Caki2 (cell line): ENCODE data around the gene DCDC2B. TPM values are rescaled to one million over a fixed set of nuclear protein-coding genes. Genes with fewer than 3 reads are reported as not detected.
"Not testable (repeated sequence)": the region's sequence is repeated elsewhere in the genome, so short reads cannot be mapped to it uniquely, and the experiment has no call there.

Source experiments
- DNase-seq: peaks from one replicate; pipeline ENCODE4 v3.0.0-alpha.2; 2015; ENCODE audit warnings: low read depth
- in situ Hi-C: cut with HindIII; loops from 2 replicates; pipeline ENCODE4 v1.10.0; 2016; ENCODE audit warnings: low sequenced_read_pairs, low pct_unique_long_range_greater_than_20kb, mixed read lengths
- total RNA-seq: library from RNA; depleted of rRNA; stranded (reverse); fragments of >200 nt; shearing (Covaris generic); gene quantifications from 2 replicates; pipeline ENCODE4 v1.2.3, GENCODE V29; 2014; ENCODE audit warnings: low replicate concordance; rRNA removed

DCDC2B gene
- total RNA-seq, 1 experiment from 2014 or later: not detected

DNA sequence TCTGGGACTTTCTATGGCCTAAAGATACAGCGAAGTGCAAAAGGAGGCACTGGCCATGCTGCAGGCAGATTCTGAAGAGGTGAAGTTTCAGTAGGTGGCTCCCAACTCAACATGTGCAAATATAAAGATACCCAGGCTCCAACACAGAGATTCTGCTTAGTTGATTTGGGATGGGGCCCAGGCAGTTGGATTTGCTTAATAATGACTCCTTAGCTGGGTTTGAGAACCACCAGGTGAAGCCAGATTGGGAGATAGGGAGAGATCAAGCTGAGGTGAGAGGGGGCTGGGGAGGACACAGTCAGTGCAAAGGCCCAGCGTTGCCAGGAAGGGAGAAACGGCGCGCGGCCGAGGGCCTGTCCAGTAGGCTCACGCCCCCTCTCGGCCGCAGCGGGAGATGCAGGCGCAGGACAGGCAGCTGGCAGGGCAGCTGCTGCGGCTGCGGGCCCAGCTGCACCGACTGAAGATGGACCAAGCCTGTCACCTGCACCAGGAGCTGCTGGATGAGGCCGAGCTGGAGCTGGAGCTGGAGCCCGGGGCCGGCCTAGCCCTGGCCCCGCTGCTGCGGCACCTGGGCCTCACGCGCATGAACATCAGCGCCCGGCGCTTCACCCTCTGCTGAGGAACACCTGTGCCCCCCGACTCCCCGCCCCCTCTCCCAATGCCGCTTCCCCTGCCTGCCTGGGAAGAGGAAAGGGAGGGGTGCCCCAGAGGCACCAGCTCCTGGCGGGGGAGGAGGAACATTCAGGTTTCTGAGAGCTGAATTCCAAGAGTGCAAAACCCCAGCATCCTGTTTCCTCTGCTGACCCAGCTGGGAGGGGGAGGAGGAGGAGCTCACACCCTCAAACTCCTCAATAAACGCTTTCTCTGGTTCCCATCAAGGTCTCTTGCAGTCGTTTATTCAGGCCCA is 39.3 kb downstream of the DCDC2B start:
- no peak for DNase-seq
- in situ Hi-C loops: no loop called here

DNA sequence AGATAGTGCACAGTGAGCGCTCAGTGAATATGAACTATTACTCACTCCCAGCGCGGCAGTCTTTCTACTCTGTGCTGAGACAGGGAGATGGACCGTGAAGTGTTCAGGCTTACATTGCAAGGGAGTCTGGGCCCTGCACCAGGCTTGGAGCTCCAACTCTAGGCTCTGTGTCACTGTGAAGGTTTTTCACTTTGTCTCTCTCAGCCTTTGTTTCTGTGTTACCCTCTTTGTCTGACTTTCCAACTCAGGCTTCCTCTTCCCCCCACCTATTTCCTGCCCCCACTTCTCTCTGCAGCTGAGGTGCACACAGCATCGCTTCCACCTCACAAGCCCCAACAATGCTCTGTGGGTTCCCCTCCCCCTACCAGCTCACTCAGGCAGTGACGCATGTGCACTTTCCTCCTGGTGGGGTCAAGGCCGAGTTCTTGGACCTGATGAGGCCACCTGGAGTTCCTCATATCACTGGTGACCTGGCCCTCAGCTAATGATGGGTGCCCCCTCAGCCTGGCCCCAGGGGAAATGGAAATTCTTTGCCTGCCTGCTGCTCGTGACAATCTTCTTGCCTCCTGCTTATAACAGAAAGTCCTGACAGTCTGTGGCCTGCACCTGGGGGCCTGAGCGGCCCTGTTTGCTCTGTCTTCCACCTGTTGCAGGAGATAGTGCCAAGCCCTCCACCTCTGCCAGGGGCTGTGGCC is 41.1 kb downstream of the DCDC2B start:
- peak; percentile 40 for DNase-seq
- in situ Hi-C loops: no loop called here

DNA sequence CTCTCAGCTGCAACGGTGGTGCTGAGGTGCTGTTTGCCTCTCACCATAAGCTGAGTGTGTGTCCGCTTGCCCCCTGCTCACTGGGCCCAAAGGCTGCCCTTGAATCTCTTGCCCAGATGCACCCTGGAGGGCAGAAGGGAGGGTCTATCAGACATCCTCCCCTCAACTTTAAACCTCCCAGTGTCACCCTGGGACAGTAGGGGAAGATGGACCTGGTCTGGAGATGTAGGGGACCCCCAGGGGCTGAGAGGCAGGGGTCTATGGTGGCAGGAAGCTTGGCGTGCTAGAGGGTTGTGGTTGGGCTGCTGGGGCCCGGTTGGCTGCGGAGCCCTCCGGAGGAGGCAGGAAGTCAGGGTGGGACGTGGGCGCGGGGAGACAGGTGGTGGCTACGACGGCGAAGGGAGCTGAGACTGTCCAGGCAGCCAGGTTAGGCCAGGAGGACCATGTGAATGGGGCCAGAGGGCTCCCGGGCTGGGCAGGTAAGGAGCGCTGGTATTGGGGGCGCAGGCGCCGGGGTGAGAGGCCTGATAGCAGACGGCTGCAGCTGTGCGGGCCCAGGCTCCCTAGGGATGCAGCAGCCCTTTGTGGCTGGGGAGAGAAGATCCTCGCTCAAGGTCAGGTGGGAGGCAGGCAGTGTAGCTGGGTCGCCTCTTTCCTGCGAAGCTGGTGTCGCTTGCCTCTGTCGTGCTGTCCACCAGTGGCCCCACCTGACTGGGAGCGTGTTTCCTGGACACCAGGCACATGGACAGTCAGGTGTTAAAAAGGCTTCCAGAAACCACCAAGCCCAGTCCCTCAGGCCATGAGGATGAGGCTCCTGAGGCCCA is 42.2 kb downstream of the DCDC2B start, which contains the start of gene LCK:
Gene LCK, plus strand, starts transcription at position 373 of the 824 bp plus-strand sequence. CDS start 23,065 bp downstream, outside the sequence.
- in situ Hi-C loops: no loop called here
- no peak for DNase-seq

DNA sequence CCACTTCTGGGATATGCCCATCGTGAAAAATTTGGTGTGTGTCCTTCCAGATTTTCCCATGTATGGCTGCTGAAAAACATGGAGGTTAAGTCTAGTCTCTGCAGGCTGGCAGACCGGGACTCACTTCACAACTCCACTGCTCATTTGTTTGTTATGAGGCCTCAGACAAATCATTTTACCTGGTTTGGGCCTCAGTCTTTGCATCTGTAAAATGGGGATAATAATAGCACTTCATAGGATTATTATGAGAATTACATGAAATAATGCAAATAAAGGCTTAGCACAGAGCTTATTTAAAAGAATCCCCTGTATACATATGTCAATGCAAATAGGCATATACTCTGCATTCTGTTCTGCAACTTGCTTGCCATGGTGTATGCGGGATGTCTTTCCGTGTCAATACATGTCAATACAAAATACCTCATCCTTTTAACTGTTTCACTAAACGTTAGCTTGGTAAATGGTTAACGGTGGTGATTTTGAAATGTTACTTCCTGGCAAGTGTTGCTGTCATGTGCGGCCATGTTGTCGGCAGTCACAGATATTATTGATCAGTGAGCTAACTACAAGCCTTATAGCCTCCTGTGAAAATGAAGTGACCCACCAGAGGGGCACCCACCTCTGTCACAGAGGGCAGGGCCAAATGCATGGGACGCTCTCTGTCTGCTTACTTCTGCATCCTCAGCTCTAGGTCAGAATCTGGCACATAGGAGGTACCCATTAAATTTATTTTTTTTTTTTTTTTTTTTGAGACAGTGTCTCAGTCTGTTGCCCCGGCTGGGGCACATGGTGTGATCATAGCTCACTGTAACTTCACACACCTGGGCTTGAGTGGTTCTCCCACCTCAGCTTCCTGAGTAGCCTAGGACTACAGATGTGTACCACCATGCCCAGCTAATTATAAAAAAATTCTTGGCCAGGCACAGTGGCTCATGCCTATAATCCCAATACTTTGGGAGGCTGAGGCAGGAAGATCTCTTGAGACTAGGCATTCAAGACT is 46.5 kb downstream of the DCDC2B start:
- no peak for DNase-seq
- in situ Hi-C loops: no loop called here

DNA sequence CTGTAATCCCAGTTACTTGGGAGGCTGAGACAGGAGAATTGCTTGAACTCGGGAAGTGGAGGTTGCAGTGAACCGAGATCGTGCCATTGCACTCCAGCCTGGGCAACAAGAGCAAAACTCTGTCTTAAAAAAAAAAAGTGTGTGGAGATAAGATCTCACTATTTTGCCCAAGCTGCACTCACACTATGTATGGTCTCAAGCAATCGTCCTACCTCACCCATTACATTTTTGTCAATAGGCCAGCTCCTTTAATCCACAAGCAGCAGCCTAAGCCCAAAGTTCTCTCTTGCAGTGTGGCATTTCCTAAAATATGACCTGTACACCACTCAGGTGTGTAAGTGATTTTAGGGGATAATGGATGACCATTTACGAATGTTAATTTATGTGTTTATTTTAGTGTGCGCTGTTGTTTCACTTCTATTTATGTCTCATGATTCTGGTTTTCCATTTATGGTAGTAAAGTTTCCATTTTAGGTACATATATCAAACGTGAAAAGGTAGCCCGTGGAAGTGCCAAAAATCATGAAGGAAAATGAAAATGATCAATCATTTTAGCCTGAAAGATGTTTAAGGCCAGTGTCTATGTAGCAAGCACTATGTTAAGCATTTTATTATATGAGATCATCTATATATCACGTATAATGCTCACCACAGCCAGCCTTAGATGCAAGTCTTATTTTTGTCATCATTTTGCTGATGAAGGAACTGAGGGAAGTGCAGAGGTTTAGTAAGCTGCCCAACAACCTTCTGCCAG is 47.8 kb downstream of the DCDC2B start:
- in situ Hi-C loops: no loop called here
- DNase-seq: no peak

DNA sequence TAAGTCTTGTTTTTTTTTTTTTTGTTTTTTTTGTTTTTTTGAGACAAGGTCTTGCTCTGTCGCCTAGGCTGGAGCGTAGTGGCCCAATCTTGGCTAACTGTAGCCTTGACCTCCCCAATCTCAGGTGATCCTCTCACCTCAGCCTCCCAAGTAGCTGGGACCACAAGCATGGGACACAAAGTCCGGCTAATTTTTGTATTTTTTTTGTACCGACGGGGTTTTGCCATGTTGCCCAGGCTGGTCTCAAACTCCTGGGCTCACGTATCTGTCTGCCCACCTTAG is 48.3 kb downstream of the DCDC2B start:
- in situ Hi-C loops: no loop called here
- no peak for DNase-seq

DNA sequence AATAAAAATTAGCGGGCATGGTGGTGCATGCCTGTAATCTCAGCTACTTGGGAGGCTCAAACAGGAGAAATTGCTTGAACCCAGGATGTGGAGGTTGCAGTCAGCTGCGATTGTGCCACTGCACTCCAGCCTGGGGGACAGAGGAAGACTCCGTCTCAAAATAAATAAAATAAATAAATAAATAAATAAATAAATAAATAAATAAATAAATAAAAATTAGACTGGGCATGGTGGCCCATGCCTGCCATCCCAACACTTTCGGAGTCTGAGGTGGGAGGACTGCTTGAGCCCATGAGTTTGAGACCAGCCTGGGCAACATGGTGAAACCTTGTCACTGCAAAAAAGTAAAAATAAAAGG is 54.3 kb downstream of the DCDC2B start:
- DNase-seq, in situ Hi-C loops: not testable (repeated sequence)

DNA sequence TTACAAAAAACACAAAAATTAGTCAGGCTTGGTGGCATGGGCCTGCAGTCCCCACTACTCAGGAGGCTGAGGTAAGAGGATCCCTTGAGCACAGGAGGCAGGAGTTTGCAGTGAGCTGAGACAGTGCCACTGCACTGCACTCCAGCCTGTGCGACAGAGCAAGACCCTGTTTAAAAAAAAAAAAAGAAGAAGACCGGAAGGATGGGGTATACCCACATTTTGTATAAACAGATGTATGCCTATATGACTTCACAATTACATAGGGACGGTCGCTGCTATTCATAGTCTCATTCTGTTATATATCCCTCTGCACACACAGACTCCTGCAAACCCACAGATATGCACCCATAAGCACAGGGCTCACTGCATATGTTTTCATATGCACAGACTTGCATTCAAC is 54.9 kb downstream of the DCDC2B start:
- in situ Hi-C loops: no loop called here
- DNase-seq: no peak

Other genes starting within 250 kb of the DCDC2B start
- gene KHDRBS1, start 195.2 kb upstream of the DCDC2B start, total RNA-seq: 112 and 135 TPM in 2 replicates
- 7.0 and 8.0 TPM in 2 replicates for gene TMEM39B, start 136.2 kb upstream of the DCDC2B start, total RNA-seq
- 24.9 and 26.6 TPM in 2 replicates for gene KPNA6, start 101.0 kb upstream of the DCDC2B start, total RNA-seq
- gene TXLNA, start 29.4 kb upstream of the DCDC2B start, total RNA-seq: 58.5 and 63.9 TPM in 2 replicates
- gene CCDC28B, start 8.5 kb upstream of the DCDC2B start, total RNA-seq: 9.3 and 16.4 TPM in 2 replicates
- 4.0 and 5.5 TPM in 2 replicates for gene IQCC, start 3.4 kb upstream of the DCDC2B start, total RNA-seq
- gene TMEM234, start 13.3 kb downstream of the DCDC2B start, total RNA-seq: 15.1 and 17.1 TPM in 2 replicates
- 441 and 448 TPM in 2 replicates for gene EIF3I, start 13.3 kb downstream of the DCDC2B start, total RNA-seq
- not detected in 2 replicates for gene FAM167B, start 38.1 kb downstream of the DCDC2B start, total RNA-seq
- gene LCK, start 42.2 kb downstream of the DCDC2B start, total RNA-seq: not detected in 2 replicates
- gene HDAC1, start 83.0 kb downstream of the DCDC2B start, total RNA-seq: 104 and 107 TPM in 2 replicates
- gene MARCKSL1, start 127.1 kb downstream of the DCDC2B start, total RNA-seq: 7.1 and 12.0 TPM in 2 replicates
- gene FAM229A, start 153.4 kb downstream of the DCDC2B start, total RNA-seq: not detected in 2 replicates
- gene TSSK3, start 153.4 kb downstream of the DCDC2B start, total RNA-seq: not detected in 2 replicates
- 44.7 and 51.9 TPM in 2 replicates for gene BSDC1, start 185.4 kb downstream of the DCDC2B start, total RNA-seq